HL-60/S4 treated with retinoic acid at 250 ng/mL for 4 days and 3 days (cell line): ENCODE measurements around the gene MAP3K2.
"Not testable (repeated sequence)": the region's sequence is repeated elsewhere in the genome, so short reads cannot be mapped to it uniquely, and the experiment has no call there.

Experiments used
- in situ Hi-C: fragments of 300-500 bp; cut with MboI; formaldehyde crosslinking; loops from 2 replicates; pipeline ENCODE4 v1.7.0; 2022; ENCODE audit warnings: low sequenced_read_pairs

Gene MAP3K2

GRCh38 chr2:127353873-127354676, 33.7 kb downstream of the MAP3K2 start:
- in situ Hi-C loops = not testable (repeated sequence)

- in situ Hi-C loops = not testable (repeated sequence)
Measured at GRCh38 chr2:127353223-127353622, 34.6 kb downstream of the MAP3K2 start.

GRCh38 chr2:127351603-127352002, 36.2 kb downstream of the MAP3K2 start:
- in situ Hi-C loops = no loop called here

DNA sequence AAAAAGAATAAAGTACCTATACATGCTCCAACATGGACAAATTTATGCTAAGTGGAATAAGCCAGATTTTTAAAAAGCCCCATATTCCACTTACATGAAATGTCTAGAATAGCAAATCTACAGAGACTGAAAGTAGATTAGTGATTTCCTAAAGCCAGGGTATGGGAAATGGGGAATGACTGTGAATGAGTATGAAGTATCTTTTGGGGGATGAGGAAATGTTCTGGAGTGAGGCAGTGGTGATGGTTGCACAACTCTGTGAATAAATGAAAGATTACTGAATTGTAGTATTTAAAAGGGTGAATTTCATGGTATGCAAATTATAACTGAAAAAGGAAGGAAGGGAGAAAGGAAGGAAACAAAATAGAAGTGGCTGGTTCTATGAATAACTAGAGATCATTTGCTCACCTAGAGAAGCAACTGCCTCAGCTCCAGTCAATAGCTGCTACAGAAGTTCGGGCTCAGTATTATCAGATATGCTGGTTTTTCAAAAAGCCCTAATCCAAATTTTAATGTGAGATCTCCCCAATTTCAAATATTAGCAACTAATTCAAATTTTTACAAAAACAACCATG, 39.3 kb downstream of the MAP3K2 start:
- in situ Hi-C loops = no loop called here

DNA sequence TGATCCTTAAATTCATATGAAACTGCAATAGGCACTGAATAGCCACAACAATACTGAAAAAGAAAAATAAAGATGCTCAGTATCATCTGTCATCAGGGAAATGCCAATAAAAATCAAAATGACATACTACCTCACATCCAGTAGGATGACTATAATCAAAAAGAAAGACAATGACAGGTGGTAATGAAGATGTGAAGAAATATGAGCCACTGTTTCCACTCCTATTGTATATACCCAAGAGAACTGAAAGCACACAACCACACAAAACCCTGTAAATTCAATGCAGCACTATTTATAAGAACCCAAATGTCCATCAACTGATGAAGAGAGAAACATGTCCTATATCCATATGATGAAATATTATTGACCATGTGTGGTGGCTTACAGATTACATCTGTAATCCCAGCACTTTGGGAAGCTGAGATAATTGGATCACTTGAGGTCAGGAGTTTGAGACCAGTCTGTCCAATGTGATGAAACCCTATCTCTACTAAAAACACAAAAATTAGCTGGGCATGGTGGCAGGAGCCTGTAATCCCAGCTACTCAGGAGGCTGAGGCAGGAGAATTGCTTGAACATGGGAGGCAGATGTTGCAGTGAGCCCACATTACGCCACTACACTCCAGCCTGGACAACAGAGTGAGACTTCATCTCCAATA, 39.9 kb downstream of the MAP3K2 start:
- in situ Hi-C loops = no loop called here

DNA sequence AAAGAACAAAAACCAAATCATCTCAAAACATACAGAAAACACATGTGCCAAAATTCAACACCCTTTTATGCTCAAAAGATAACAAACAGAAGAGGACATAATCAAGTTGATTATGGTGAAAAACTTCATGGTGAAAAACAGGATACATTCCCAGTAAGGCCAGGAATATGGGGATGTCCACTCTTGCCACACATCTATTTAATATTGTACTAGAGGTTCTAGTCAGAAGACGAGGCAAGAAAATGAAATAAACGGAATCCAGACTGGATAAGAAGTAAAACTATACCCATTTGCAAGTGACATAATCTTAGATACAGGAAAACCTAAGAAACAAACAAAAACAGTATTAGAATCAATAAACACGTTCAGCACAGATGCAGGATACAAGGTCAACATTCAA, 40.8 kb downstream of the MAP3K2 start:
- in situ Hi-C loops = no loop called here

DNA sequence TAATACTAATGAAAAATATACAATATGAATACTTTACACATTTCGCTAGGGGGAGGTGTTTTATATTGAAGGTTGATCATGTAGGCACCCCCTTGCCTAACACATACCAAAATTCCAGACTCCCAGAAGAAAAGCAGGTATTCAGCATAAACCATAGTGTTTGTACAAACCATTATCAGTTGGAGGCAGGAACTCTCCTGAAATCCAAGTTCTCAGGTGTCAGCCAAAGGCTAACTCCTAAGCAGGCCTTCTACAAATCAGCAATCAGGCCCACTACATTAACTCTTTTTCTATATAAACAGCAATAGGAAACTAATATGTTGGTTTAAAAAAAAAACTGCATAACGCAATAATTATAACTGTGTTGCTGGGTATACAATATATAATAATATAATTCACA, 44.5 kb downstream of the MAP3K2 start:
- in situ Hi-C loops = no loop called here

DNA sequence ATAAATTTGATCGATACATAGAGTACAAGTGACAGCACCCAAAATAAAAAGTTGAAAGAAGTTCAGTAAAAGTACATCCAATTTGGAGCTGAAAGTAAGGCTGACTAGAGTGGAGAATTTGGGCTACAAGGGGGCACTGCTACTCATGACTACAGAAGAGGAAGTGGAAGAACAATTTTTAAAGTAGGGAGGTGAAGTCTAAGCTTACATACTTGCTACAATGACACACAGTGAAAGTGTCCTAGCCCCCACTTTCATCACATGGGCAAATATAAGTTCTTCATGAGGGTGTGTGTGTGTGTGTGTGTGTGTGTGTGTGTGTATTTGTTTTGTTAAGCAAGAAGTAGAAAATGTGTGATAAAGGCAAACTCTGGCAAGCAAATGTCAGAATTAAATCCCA, 45.7 kb downstream of the MAP3K2 start:
- in situ Hi-C loops = no loop called here

DNA sequence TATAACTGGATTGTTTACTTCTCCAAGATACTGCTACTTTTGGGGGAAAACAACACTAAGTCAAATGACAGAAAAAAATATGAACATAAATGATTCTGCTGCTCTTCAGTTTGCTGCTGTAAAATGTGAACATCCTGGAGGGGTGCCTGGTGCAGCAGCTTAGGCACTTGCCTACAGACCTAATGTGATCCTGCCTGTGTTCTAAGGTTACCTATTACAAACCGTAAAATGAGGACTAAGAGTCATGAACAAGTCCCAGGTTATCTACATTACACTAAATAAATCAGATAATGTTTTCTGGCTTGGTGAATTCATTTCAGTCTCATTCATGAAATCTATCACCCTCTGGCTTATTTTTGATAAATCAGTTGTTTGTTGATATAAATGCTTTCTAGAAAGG, 55.4 kb downstream of the MAP3K2 start:
- in situ Hi-C loops = no loop called here

DNA sequence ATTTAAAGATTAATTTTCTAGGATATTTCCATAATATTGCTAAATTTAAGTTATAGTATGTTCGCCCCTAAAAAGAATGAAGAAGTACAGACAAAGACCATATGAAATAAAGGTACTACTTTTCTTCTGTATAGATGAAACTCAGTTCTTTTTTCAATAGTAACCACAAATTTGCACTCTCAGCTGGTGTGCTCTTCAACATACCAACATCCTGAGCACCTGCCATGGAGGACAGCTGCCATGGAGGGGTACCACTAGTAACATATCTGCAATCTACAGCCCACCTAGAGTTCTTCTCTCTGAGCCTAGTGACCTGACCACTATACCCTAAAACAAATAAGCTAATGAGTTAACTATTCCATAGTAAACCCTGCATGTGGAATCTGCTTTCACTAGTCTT, 57.0 kb downstream of the MAP3K2 start:
- in situ Hi-C loops = no loop called here

GRCh38 chr2:127326289-127326945, 61.4 kb downstream of the MAP3K2 start:
- in situ Hi-C loops = no loop called here

DNA sequence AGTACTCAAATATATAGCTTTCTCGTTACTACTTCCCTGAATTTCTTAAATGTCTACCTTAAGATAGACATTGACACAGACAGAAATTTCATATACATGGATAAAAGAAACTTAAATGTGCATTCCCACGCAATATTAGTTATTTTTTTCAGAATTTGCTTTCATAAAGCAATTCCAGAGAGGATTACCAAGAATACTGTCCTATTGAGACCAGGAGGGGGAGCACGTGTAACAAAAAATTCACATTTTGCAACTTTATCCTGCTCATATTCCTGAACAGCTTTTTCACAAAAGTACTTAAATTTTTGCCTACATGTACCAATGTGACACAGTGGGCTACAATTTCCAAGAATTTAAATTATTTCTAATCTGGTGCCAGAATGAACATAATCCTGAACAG, 63.1 kb downstream of the MAP3K2 start:
- in situ Hi-C loops = no loop called here

- in situ Hi-C loops = no loop called here
Measured at GRCh38 chr2:127321303-127321702, 66.5 kb downstream of the MAP3K2 start.

DNA sequence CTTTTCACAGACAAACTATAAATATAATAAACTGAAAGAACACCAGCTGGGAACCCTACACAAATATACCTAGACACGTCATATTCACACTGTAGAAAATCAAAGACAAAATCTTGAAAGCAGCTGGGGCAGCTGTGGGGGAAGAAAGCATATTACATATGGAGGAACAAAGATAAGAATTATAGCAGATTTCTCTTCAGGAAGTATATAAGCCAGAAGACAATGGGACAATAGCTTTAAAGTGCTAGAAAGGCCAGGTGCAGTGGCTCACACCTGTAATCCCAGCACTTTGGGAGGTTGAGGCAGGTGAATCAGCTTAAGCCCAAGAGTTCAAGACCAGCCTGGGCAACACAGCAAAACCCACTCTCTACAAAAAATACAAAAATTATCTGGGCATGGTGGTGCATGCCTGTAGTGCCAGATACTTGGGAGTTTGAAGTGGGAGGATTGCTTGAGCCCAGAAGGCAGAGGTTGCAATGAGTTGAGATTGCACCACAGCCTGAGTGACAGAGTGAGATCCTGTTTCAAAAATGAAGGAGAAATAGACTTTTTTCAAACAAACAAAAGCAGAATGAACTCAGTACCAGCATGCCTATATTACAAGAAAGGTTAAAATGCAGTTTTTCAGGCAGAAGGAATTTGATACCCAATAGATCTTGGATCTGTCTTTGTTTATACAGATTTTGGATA, 67.0 kb downstream of the MAP3K2 start:
- in situ Hi-C loops = no loop called here

GRCh38 chr2:127320067-127320466, 67.7 kb downstream of the MAP3K2 start:
- in situ Hi-C loops = no loop called here

GRCh38 chr2:127314193-127314988, 73.4 kb downstream of the MAP3K2 start:
- in situ Hi-C loops = no loop called here

DNA sequence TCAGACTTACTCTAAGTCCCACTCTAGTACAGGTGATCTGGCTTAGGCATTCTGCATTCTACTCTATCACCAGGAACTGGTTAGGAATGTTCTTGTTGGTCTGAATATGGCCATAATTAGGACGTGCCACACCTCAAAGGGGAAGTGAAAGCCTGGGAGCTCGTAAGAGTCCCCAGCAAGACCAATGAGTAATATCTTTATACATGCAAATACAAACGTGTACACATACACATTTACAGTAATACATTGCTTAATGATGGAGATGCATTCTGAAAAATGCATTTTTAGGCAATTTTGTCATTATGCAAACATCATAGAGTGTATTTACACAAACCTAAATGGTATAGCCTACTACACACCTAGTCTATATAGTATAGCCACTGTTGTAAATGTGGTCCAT, 74.4 kb downstream of the MAP3K2 start:
- in situ Hi-C loops = no loop called here

GRCh38 chr2:127310980-127311379, 76.8 kb downstream of the MAP3K2 start:
- in situ Hi-C loops = no loop called here

DNA sequence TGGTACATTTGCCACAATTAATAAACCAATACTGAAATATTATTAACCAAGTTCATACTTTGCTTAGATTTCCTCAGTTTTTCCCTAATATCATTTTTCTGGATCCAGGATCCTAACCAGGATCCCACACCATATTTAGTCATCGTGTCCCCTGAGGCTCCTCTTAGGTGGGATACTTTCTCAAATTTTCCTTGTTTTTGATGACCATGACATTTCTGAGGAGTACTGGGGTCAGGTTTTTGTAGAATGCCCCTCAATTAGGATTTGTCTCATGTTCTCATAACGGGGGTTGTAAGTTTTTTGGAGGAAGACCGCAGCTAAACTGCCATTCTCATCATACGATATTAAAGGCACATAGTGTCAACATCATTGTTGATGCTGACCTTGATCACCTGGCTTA, 78.3 kb downstream of the MAP3K2 start:
- in situ Hi-C loops = no loop called here

GRCh38 chr2:127308586-127309138, 79.1 kb downstream of the MAP3K2 start:
- in situ Hi-C loops = no loop called here
